GM12891 (cell line): Measurements from ENCODE around the gene ASIC4.

Source experiments
- PAX5 ChIP-seq: IDR thresholded peaks from 2 replicates; pipeline ENCODE4 v1.6.1; 2011; ENCODE audit warnings: low read length, moderate library complexity, mild to moderate bottlenecking; ENCODE audit not compliant: insufficient read depth, severe bottlenecking
- POLR2A ChIP-seq: IDR thresholded peaks from 2 replicates; pipeline ENCODE4 v1.6.1; 2011; ENCODE audit warnings: low read depth, low read length, control low read depth
- POLR2AphosphoS5 ChIP-seq: IDR thresholded peaks from 2 replicates; pipeline ENCODE4 v1.6.1; 2011; ENCODE audit warnings: low read depth, low read length, control low read depth
- POU2F2 ChIP-seq: IDR thresholded peaks from 2 replicates; pipeline ENCODE4 v1.6.1; 2011; ENCODE audit warnings: low read depth, mild to moderate bottlenecking, control low read depth, low read length, moderate library complexity
- TAF1 ChIP-seq: IDR thresholded peaks from 2 replicates; pipeline ENCODE4 v1.6.1; 2011; ENCODE audit warnings: low read depth, low read length, control low read depth

GRCh38 chr2:219496247-219496824, 17.9 kb upstream of the ASIC4 start:
- TF ChIP-seq POLR2A, result no peak
- no peak for TF ChIP-seq POLR2AphosphoS5
- TF ChIP-seq TAF1, result no peak
- no peak for TF ChIP-seq PAX5
- TF ChIP-seq POU2F2, result no peak
